NCI-H1930 (cell line): Measurements from ENCODE around the gene IQGAP2.

ENCODE experiments used
- DNase-seq, 2 experiments: peaks; one replicate each; lab custom pipeline; 2025; lab: John Stamatoyannopoulos, UW

The IQGAP2 gene

DNA sequence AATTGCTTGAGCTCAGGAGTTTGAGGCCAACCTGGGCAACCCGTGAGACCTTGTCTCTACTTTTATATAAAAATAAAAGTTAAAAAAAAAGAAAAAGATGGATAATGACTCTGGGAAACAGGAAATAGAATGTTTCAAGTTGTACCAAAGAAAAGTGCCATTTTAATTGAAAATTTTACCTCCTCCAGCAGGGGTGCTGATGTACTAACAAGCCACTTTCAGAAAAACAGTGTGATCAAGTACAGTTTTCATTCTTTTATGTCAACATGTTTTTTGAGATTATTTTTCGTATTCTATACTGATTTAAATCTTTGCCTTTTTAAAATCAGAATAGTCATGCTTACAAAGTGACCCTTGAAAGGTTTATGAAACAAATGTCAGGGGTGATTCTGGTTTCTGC, 343.6 kb downstream of the IQGAP2 start:
- DNase-seq: no peak

DNA sequence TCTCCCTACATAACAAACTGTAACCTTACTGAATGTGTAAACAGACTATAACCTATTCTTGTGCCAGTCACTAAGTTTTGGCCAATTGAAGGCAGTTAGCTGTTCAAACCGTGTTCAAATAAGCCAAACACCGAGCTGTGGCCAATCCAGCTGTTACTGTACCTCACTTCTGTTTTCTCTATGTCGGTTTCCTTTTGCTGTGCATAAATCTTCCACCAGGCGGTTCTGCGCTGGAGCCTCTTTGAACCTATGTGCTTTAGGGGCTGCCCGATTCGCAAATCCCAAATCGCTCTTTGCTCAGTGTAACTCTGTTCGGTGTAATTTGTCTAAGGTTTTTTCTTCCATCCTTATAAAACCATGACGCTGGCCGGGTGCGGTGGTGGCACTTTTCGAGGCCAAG, 344.6 kb downstream of the IQGAP2 start:
- DNase-seq: no peak

DNA sequence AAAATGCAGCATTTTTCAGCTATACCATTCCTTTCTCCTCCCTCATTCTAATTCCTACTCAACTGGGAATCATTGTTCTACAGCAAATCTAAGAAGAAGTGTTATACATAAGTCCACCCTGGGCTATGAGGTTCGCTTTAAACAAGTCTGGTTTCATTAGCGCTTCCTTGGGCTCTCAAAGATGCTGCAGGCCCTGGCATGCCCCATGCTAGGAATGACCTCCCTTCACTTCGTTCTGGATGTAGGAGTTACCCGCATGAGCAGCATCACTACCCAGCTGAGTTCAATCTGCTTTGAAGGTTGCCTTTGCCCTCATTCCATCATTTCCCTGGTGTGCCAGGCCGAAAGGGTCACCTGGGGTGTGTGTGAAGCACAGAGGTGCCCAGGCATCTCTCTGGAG, 348.2 kb downstream of the IQGAP2 start:
- DNase-seq: no peak

DNA sequence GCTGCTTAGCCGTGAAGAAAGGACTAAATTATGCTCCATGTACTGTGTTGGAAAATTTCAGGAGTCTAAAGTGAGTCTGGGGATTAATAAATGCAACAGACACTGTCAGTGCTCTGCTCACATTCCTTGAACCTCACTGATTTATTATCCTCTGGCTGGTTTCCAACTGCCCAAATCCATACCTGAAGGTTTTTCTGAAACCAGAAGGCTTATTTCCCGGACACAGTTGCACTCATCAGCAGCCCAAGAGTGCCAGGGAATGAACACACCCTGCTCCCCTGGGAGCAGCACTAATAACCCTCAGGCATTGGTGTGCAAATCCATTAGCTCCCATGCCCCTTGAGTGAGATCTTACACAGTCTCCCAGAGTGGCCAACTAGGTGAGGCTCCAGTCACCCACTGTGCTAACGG, 351.6 kb downstream of the IQGAP2 start:
- DNase-seq: no peak

DNA sequence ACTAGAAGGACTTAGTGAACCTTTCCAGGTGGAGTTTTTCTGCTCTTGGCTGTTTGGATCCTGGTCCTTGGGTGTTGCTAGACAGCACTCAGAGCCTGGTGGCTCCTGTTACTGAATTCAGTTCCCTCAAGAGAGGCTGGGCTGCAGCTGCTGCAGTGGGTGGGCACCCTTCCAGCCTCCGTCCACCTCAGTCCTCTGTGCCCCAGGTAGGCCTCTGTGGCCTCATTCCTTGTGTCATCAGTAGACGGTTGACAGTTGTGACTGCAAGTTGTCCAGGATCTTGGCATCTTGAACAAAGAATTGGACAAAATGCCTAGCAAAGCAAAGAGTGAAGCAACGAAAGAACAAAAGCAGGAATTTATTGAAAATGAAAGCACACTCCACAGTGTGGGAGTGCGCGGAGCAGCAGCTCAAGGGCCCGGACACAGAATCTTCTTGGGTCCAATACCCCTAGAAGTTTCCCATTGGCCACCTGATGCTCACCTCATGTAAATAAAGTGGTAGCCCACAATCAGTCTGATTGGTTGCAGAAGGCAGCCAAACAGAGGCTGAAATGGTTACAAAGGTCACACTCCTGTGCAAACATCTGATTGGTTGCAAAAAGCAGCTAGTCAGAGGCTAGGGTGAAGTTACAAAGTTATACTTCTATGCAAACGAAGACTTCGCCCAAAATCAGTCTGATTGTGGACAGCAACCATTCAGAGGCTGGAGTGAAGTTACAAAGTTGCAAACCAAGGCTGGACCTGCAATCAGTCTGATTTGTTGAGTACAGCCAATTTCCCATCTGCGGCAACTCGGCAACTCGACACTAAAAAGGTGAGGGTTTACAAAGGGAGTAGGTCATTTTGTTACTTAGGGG, 352.9 kb downstream of the IQGAP2 start:
- DNase-seq: no peak

DNA sequence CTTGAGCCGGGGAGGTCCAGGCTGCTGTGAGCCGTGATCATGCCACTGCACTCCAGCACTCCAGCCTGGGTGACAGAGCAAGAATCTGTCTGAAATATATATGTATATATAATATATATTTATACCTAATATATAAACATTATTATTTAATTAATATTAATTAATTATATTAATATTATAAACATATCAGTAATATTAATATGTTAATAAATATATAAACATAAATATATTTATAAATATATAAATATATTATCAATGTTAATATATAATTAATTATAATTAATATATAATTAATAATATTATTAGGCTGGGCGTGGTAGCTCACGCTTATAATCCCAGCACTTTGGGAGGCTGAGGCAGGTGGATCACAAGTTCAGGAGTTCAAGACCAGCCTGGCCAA, 354.0 kb downstream of the IQGAP2 start:
- no peak for DNase-seq
